ENCODE data around the gene COX6B1.
A peak's percentile ranks its signal among the peaks of the same experiment; 100 is the strongest.
"Not testable (repeated sequence)": the region's sequence is repeated elsewhere in the genome, so short reads cannot be mapped to it uniquely, and the experiment has no call there.

Gene COX6B1

DNA sequence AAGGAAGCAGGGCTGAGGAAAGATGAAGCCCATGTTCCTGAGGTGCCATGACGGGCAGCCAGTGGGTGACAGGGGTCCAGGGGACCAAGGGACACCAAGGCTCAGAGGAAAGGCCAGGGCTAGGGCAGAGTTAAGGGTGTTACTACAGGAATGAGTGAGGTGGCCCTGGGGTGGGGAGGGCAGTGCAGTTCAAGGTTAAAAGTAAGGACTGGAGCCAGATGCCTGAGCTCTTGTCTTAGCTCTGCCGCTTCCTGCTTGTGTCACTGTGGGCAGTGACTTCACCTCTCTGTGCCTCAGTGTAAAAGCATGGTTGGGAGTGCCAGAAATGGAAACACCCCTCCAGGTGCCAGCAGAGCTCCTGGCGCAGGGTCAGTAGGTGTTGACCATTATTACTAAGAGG lies 11.5 kb upstream of the COX6B1 start:
- no peak for DNase-seq

DNA sequence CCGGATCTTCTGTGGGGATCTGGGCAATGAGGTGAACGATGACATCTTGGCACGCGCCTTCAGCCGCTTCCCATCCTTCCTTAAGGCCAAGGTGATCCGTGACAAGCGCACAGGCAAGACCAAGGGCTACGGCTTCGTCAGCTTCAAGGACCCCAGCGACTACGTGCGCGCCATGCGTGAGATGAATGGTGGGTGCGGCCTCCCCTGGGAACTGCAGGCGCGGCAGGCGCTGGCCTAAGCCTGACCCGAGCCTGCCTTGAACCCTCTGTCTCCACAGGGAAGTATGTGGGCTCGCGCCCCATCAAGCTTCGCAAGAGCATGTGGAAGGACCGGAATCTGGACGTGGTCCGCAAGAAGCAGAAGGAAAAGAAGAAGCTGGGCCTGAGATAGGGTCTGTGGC lies 11.0 kb upstream of the COX6B1 start:
- no peak for DNase-seq

DNA sequence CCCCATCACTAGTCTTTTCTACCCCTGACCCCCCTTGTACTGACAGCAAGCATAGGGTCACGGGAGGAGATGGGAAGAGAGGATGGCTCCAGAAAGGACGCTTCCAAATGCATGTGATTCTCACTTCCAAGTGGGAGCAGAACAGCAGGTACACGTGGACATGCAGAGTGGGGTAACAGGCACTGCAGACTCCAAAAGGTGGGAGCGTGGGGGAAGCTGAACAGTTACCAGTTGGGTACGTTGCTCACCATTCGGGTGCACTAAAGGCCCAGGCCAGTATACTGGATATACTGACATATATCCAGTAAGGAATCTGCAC lies 8.8 kb upstream of the COX6B1 start:
- no peak for DNase-seq

- no peak for DNase-seq
Observed at GRCh38 chr19:35639863-35640262, 8.3 kb upstream of the COX6B1 start.

DNA sequence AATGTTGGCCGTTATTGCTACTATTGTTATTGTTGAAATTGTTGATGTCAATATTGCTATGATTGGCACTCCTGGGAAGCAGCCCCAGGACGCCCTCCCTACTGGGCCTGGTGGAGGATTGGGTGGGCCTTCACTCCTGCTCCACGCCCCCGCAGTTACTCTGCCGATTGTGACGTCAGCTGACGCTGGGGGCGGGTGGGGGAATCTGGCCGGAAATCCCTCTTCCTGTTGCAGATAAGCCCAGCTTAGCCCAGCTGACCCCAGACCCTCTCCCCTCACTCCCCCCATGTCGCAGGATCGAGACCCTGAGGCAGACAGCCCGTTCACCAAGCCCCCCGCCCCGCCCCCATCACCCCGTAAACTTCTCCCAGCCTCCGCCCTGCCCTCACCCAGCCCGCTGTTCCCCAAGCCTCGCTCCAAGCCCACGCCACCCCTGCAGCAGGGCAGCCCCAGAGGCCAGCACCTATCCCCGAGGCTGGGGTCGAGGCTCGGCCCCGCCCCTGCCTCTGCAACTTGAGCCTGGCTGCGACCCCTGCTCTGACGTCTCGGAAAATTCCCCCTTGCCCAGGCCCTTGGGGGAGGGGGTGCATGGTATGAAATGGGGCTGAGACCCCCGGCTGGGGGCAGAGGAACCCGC lies 6.5 kb upstream of the COX6B1 start, which contains the start of gene ETV2:
Gene ETV2 (plus strand): TSS at position 231 of the 637 bp plus-strand sequence. CDS start 716 bp downstream, outside the sequence.
- peak; percentile 58 for DNase-seq

DNA sequence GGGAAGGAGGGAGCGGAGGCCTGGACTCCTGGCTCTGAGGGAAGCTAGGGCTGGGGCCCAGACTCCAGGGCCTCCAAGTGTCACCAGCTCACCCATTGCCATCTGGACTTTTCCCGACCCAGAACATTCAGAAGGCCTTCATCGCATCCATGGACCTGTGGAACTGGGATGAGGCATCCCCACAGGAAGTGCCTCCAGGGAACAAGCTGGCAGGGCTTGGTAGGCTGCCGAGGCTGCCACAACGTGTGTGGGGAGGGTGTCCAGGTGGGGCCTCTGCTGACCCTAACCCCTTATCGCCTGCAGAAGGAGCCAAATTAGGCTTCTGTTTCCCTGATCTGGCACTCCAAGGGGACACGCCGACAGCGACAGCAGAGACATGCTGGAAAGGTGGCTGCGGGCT lies 5.8 kb upstream of the COX6B1 start:
- no peak for DNase-seq

DNA sequence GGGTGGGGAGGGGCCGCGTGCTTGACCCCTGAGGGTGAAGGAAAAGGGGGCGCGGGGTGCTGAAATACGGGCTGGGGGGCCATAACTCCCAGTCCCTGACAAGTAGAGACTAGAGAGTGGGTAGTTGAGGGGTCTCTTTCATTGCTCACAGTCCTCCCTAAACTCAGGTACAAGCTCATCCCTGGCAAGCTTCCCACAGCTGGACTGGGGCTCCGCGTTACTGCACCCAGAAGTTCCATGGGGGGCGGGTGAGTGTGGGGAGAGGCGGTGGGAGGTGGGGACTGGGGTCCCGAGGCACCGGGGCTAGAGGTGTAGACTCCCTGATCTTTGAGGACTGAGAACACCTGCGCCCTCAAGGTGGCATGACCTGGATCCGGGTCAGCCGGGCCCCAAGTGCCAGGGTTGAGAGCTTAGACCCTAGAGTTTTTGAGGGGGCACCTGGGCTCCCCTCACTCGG lies 5.3 kb upstream of the COX6B1 start:
- no peak for DNase-seq

GRCh38 chr19:35643255-35644205 lies 4.6 kb upstream of the COX6B1 start:
- peak; percentile 80 for DNase-seq

GRCh38 chr19:35644206-35644986 lies 3.7 kb upstream of the COX6B1 start:
- peak; percentile 98 for DNase-seq

DNA sequence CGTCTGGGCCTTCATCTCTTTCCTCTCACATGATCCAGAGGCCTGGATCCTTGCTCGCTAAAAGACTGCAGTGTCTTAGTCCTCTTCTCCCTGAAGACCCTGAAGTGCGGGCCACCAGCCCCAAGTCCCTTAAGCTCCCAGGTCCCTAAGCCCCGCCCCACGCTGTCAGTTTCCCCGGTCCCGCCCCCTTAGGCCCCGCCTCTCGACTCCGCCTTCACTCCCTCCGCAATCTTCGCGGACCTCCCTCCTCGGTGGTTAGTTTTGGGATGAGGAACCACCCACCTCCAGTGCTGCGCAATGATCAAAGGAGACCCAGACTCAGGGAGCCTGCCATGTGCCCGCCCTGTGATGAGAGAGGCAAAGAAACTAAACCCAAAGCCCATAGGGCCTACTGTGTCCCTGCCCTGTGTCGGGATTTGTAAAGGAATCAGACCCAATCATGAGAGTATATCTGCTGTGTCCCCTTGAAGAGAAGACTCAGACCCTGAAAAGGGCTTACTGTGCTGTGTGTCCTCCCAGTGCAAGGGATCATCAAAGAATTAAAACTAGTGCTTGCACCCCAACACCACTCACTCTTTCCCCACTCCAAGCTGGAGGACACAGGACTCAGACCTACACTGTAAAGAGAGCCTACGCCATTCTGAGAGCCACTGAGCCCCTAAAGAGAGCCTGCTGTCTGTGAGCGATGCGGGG lies 3.0 kb upstream of the COX6B1 start:
- peak; percentile 68 for DNase-seq

GRCh38 chr19:35645680-35646511 lies 2.2 kb upstream of the COX6B1 start:
- no peak for DNase-seq

DNA sequence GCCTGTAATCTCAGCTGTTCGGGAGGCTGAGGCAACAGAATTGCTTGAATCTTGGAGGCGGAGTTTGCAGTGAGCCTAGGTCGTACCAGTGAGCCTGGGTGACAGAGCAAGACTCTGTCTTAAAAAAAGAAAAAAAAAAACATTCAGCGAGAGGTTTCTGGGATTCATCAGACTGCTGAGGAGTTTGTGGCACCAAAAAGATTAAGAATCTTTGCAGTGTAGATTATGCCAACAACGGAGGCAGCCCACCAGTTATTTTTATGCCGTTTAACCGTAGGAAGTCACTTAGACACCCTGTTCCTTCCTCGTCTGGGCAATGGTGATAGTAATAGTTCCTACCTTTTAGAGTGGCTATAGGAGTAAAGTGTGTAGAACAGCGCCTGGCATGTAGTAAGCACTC lies 2.5 kb downstream of the COX6B1 start:
- no peak for DNase-seq

GRCh38 chr19:35654828-35655227 lies 6.7 kb downstream of the COX6B1 start:
- DNase-seq, result not testable (repeated sequence)

GRCh38 chr19:35655600-35655999 lies 7.5 kb downstream of the COX6B1 start:
- DNase-seq, result no peak

DNA sequence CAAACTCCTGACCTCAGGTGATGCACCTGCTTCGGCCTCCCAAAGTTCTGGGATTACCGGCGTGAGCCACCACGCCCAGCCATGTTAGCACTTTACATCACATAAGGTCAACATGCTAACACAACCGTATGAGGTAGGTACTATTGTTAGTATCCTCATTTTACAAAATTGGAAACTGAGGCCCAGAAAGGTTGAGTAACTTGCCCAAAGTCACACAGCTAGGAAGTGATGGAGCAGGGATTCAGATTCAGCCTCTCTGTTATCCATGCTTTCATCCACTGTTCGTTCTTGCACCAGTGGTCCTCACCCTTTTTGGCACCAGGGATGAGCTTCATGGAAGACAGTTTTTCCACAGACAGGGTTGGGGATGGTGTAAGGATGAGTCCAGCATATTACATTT lies 8.6 kb downstream of the COX6B1 start:
- DNase-seq, result no peak

GRCh38 chr19:35657904-35658700 lies 10.0 kb downstream of the COX6B1 start:
- no peak for DNase-seq

DNA sequence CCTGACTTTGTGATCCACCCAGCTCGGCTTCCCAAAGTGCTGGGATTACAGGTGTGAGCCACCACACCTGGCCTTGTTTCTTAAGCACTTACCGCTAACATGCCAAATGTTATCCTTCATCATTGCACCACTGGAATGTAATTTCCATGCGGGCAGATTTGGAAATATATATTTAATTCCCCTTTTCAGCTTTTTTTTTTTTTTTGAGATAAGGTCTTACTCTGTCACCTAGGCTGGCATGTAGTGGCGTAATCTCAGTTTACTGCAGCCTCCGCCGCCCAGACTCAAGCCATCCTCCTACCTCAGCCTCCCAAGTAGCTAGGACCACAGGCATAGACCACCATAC lies 13.8 kb downstream of the COX6B1 start:
- no peak for DNase-seq

DNA sequence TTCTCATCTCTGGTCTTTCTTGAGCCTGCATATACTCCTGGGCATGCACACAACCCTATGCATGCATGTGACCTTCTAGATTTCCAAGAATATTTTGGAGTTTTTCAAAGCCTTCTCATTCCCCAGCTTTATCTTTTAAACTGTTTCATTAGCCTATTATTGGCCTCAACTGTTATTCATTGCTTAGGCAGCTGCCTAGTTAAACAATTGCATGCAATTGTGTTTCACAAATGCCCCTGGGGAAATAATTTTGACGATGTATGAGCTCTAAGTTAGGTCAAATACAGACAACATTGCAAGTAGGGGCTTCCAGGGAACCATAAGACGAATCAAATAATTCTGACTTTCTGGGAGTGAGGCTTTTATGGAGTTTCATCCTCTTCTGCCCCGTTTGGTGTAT lies 15.9 kb downstream of the COX6B1 start:
- DNase-seq, result no peak

DNA sequence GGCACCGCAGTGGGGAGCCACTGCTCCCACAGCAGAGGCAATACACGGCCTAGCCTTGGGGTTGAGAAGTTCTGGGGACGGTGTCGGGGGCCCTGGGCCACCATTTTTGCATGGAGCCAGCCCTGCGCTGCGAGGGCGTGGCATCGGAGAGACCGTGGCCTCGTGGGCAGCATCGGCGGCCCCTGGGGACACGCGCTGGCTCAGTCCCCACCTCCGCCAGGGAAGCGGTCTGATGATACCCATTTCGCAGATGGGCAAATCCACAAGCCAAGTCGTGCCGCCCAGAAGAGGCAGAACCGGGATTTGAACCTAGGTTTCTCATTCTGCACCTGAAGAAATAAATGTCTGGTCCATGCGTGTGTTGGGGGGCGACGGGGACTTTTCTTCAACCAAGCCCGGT lies 17.0 kb downstream of the COX6B1 start:
- no peak for DNase-seq

DNA sequence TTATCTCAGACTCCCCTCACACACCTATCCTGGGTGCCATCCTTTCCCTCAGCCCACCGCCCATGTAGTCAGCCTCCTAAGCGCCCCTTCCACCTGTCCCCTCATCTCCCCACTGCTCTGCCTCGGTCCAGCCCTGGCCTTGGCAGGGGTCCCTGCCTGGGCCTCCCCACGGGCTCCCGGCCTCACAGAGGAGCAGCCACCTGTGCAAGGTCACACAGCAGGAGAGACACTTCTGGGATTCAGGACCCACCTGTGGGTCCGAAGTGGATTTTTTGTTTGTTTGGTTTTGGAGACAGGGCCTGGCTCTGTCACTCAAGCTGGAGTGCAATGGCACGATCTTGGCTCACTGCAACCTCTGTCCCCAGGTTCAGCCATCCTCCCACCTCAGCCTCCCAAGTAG lies 17.5 kb downstream of the COX6B1 start:
- no peak for DNase-seq

DNA sequence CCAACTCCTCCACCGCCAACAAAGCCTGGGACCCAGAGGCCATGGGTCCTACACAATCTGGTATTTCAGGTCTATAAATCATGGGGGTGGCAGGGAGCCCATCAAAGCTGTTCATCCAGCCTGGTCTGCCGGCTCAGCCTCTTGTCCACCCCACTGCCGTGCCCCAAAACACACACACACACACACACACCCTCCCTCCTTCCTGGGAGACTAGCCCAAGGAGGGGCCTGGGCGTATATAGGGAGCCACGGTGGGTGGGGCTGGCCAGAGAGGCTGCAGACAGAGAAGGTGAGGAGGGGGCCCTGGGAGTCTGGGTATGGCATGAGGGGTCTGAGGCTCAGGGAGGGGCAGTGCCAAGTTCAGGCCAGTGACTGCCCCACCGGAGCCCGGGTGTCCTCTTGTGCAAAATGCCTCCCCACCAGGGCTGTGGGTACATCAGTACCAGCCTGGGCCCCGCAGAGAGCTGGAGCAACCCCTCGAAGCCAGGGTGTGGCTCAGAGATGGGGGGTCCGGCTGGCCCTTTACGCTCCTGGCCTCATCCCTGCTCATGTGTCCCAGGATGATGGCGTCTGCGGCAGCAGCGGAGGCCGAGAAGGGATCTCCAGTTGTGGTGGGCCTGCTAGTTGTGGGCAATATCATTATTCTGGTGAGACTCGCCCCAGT lies 18.3 kb downstream of the COX6B1 start, which contains the start of gene UPK1A:
Gene UPK1A (plus strand): TSS at position 267 of the 663 bp plus-strand sequence. CDS start 296 bp downstream, at position 563.
- DNase-seq, result no peak

Measured in CD4-positive, alpha-beta T cell treated with Interferon gamma for 1 hour (primary cell).